HG03039 (cell line): ENCODE data around the gene POLE4.

ENCODE experiments used
- ATAC-seq: cut with Tn5 transposase; IDR thresholded peaks from one replicate; pipeline ENCODE4 v1.9.1; 2021; ENCODE audit warnings: mild to moderate bottlenecking, moderate library complexity; ENCODE audit not compliant: unreplicated experiment

POLE4 gene

GRCh38 chr2:74985978-74986609 lies 27.7 kb downstream of the POLE4 start:
- no peak for ATAC-seq

- no peak for ATAC-seq
Observed at GRCh38 chr2:74991977-74992376, 33.5 kb downstream of the POLE4 start.

- no peak for ATAC-seq
Observed at GRCh38 chr2:74999468-74999867, 41.0 kb downstream of the POLE4 start.

- ATAC-seq: no peak
Observed at GRCh38 chr2:75002007-75002406, 43.6 kb downstream of the POLE4 start.

GRCh38 chr2:75003276-75003675 lies 44.8 kb downstream of the POLE4 start:
- no peak for ATAC-seq

- ATAC-seq: no peak
Observed at GRCh38 chr2:75003773-75004172, 45.3 kb downstream of the POLE4 start.

- no peak for ATAC-seq
Observed at GRCh38 chr2:75006041-75006440, 47.6 kb downstream of the POLE4 start.

GRCh38 chr2:75007061-75007460 lies 48.6 kb downstream of the POLE4 start:
- ATAC-seq: no peak

GRCh38 chr2:75007819-75008218 lies 49.4 kb downstream of the POLE4 start:
- no peak for ATAC-seq

- ATAC-seq: no peak
Observed at GRCh38 chr2:75010571-75010970, 52.1 kb downstream of the POLE4 start.

GRCh38 chr2:75012080-75012479 lies 53.6 kb downstream of the POLE4 start:
- no peak for ATAC-seq

- ATAC-seq: peak; percentile 48
Observed at GRCh38 chr2:75018162-75018561, 59.7 kb downstream of the POLE4 start.
